SJSA1 (cell line): Measurements from ENCODE around the gene PTPRB. TPM values are rescaled to one million over a fixed set of nuclear protein-coding genes. Genes with fewer than 3 reads are reported as not detected.

Experiments
- DNase-seq, 2 experiments: peaks; one replicate each; pipeline ENCODE4 v3.0.0-alpha.2; 2015 to 2020; ENCODE audit warnings: low spot score in 2 of 2, low read depth in 1 of 2
- H3K27ac ChIP-seq: fragments of 250-450 bp; sonication (Bioruptor Pico); 2 replicates; pipeline ENCODE4 v1.5.1; 2020; ENCODE audit warnings: mild to moderate bottlenecking, moderate library complexity
- H3K27me3 ChIP-seq: fragments of 250-450 bp; sonication (Bioruptor Pico); replicated peaks from 2 replicates; pipeline ENCODE4 v1.5.1; 2020; ENCODE audit warnings: mild to moderate bottlenecking, moderate library complexity
- H3K36me3 ChIP-seq: fragments of 250-450 bp; sonication (Bioruptor Pico); 2 replicates; pipeline ENCODE4 v1.5.1; 2020; ENCODE audit warnings: mild to moderate bottlenecking
- H3K4me1 ChIP-seq: fragments of 250-450 bp; sonication (Bioruptor Pico); replicated peaks from 2 replicates; pipeline ENCODE4 v1.6.1; 2021; ENCODE audit warnings: mild to moderate bottlenecking
- H3K4me3 ChIP-seq: fragments of 250-450 bp; sonication (Bioruptor Pico); 2 replicates; pipeline ENCODE4 v1.5.1; 2020; ENCODE audit warnings: mild to moderate bottlenecking
- H3K9me3 ChIP-seq: fragments of 250-450 bp; sonication (Bioruptor Pico); replicated peaks from 2 replicates; pipeline ENCODE4 v1.5.1; 2020; ENCODE audit warnings: mild to moderate bottlenecking
- total RNA-seq: library from RNA; depleted of rRNA; stranded (reverse); fragments of >200 nt; shearing (Covaris generic); gene quantifications from 2 replicates; pipeline ENCODE4 v1.2.3, GENCODE V29; 2014

Gene PTPRB
- total RNA-seq, 1 experiment from 2014 or later: 4.5 TPM

DNA sequence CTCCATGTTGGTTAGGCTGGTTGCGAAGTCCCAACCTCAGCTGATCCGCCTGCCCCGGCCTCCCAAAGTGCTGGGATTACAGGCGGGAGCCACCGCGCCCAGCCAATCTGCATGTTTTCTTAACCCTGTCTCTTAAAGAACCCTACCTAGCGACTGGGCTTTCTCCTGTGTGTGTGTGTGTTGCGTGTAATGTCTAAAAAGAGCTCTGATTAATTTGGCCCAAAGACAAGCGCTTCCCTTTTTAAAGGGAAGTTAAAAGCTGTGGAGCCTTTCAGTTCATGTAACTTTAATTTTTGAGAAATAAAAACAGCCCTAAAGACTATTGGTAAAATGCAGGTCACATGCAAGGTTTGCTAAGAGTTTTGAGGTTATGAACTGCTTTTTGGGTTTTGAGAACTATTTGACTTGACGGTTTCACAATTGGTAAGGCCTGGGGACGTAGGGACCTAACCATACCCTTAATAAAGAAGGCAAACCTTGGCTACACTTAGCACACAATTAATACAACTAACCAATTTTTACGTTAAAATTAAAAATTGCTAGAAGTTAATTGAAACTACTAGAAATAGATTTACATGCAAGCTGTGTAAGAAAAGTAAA is 167.9 kb downstream of the PTPRB start:
- H3K27ac ChIP-seq: no peak overlapping the region
- H3K9me3 ChIP-seq: no peaks in the 10 kb centered on the region
- no peaks in the 10 kb centered on the region for H3K36me3 ChIP-seq
- H3K27me3 ChIP-seq: no peaks in the 10 kb centered on the region
- no peaks in the 10 kb centered on the region for H3K4me1 ChIP-seq
- no peak for DNase-seq
- no peak overlapping the region for H3K4me3 ChIP-seq

GRCh38 chr12:70468741-70469140 is 168.5 kb downstream of the PTPRB start:
- Histone ChIP-seq H3K4me1 (no peaks in the 10 kb centered on the region), H3K27me3 (no peaks in the 10 kb centered on the region), H3K4me3 (no peak overlapping the region), H3K36me3 (no peaks in the 10 kb centered on the region), H3K27ac (no peak overlapping the region), H3K9me3 (no peaks in the 10 kb centered on the region)
- DNase-seq: no peak

DNA sequence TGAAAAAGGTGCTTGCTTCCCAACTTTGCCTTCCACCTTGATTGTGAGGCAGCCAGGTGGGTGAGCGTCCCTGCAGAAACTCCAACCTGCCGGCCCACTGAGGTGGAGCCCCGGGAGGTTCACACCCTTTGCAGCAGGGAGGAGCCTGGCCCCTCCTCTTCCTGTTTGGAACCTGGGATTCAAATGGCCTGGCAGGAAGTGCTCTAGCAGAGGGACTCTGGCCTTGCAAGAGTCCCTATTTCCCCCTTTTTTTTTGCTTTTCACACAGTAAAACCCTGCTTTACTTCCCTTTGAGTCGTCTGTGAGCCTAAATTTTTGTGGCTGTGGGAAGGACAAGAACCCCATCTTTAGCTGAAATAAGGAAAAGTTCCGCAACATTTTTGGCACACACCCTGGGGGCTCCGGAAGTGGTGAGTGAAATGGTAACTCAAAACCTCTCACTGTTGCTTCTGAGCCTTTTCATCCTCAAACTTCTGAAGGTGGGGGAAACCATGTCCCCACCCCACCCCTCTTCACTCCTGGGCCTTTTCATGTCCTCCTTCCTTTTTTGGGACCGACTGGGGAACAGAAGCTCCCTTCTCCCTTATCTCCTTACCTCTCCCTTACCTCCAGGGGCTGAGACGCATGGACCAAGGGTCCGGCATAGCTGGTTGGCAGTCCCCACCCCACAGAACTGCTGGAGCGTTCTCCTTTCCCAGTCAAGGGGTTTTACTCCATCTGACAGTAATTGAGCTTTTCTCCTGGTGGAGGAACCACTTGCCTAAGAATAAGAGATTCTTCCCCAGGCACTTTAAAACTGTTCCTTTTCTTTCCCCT is 169.1 kb downstream of the PTPRB start:
- H3K9me3 ChIP-seq: no peaks in the 10 kb centered on the region; the same call in 1 of the 2 replicates
- DNase-seq: no peak
- H3K36me3 ChIP-seq: no peaks in the 10 kb centered on the region
- H3K27me3 ChIP-seq: no peaks in the 10 kb centered on the region
- no peak overlapping the region for H3K27ac ChIP-seq
- H3K4me1 ChIP-seq: no peaks in the 10 kb centered on the region
- H3K4me3 ChIP-seq: no peak overlapping the region

GRCh38 chr12:70467476-70467875 is 169.8 kb downstream of the PTPRB start:
- H3K4me3 ChIP-seq: no peak overlapping the region
- H3K27me3 ChIP-seq: no peaks in the 10 kb centered on the region
- no peak for DNase-seq
- no peaks in the 10 kb centered on the region for H3K36me3 ChIP-seq
- no peaks in the 10 kb centered on the region for H3K4me1 ChIP-seq
- no peaks in the 10 kb centered on the region; the same call in 1 of the 2 replicates for H3K9me3 ChIP-seq
- H3K27ac ChIP-seq: no peak overlapping the region

DNA sequence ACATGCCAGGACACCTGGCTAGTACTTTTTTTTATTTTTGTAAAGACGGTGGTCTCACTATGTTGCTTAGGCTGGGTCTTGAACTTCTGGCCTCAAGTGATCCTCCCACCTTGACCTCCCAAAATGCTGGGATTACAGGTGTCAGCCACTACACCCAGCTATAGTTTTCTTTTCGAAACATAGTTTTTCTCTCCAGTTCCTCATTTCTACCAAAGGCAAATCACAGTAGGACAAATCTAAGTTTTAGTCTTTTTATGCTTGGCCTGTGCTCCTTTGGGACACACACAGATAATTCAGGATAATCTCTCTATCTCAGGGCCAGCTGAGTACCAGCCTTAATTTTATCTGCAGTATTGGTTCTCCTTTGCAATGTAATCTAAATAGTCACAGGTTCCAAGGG is 170.5 kb downstream of the PTPRB start:
- Histone ChIP-seq H3K36me3 (no peaks in the 10 kb centered on the region), H3K27ac (no peak overlapping the region), H3K9me3 (no peaks in the 10 kb centered on the region; the same call in 1 of the 2 replicates), H3K27me3 (no peaks in the 10 kb centered on the region), H3K4me1 (no peaks in the 10 kb centered on the region), H3K4me3 (no peak overlapping the region)
- DNase-seq: no peak
